GM12878 (cell line): ENCODE data around the gene FLT4. TPM values are rescaled to one million over a fixed set of nuclear protein-coding genes. Genes with fewer than 3 reads are reported as not detected.
"Not testable (repeated sequence)": the region's sequence is repeated elsewhere in the genome, so short reads cannot be mapped to it uniquely, and the experiment has no call there.

Experiments used
- ATAC-seq: fragments of 200-7000 bp; cut with Tn5 transposase; 3 replicates; pipeline ENCODE4 v1.9.1; 2020; ENCODE audit warnings: mild to moderate bottlenecking, moderate library complexity
- BruUV-seq: library from RNA; stranded (reverse); fragments of 400-500 nt; replicated peaks from 2 replicates; lab custom pipeline; 2021; lab: Mats Ljungman, UMichigan
- CTCF ChIA-PET: fragments of 300-600 bp; sonication (Branson Sonifier 250); formaldehyde crosslinking; extraction: SDS; loops from one replicate; lab custom pipeline; 2021; ENCODE audit warnings: inconsistent platforms; lab: Yijun Ruan, JAX
- POLR2A ChIA-PET: fragments of 350-600 bp; formaldehyde crosslinking; extraction: SDS; loops from one replicate; lab custom pipeline; 2021; ENCODE audit warnings: inconsistent platforms; lab: Charles Lee
- RAD21 ChIA-PET: fragments of 300-600 bp; sonication (Branson Sonifier 250); formaldehyde crosslinking; loops from one replicate; lab custom pipeline; 2023; ENCODE audit warnings: antibody characterized with exemption; ENCODE audit not compliant: unreplicated experiment; lab: Charles Lee
- SMC1A ChIA-PET: fragments of 300-600 bp; sonication (Branson Sonifier 250); formaldehyde crosslinking; loops from one replicate; lab custom pipeline; 2023; ENCODE audit not compliant: unreplicated experiment, uncharacterized antibody; lab: Charles Lee
- DNase-seq: peaks from one replicate; pipeline ENCODE4 v3.0.0-alpha.2; 2011; ENCODE audit warnings: low read depth, low spot score
- FAIRE-seq: peaks from 3 replicates; lab custom pipeline; 2011; peaks lifted over from hg19 to GRCh38; lab: Jason Lieb, UNC
- H2AFZ ChIP-seq: 2 replicates; pipeline ENCODE4 v1.6.0; 2011; ENCODE audit warnings: low read depth, low read length, control low read depth; ENCODE audit not compliant: control insufficient read depth
- H3K27ac ChIP-seq: 2 replicates; pipeline ENCODE4 v1.5.1; 2011; ENCODE audit warnings: control low read depth; ENCODE audit not compliant: control insufficient read depth, insufficient read depth
- H3K27me3 ChIP-seq, 2 experiments: replicated peaks in 1 of 2; 2 replicates each; pipeline versions ENCODE4 v1.6.0 to v1.6.1; 2011; ENCODE audit warnings: low read length in 1 of 2; ENCODE audit not compliant: control insufficient read depth in 2 of 2, insufficient read depth in 2 of 2
- H3K36me3 ChIP-seq, 2 experiments: 2 replicates each; pipeline ENCODE4 v1.5.1; 2011; ENCODE audit warnings: low read length in 1 of 2; ENCODE audit not compliant: control insufficient read depth in 2 of 2, insufficient read depth in 2 of 2
- H3K4me1 ChIP-seq: 2 replicates; pipeline ENCODE4 v1.6.1; 2011; ENCODE audit warnings: mild to moderate bottlenecking, low read length, moderate library complexity, mixed read lengths; ENCODE audit not compliant: control insufficient read depth, insufficient read depth
- H3K4me2 ChIP-seq: 2 replicates; pipeline ENCODE4 v1.6.0; 2011; ENCODE audit warnings: control low read depth; ENCODE audit not compliant: control insufficient read depth, insufficient read depth
- H3K4me3 ChIP-seq: fragments of 200-600 bp; sonication (generic); 2 replicates; pipeline ENCODE4 v1.5.1; 2016
- H3K79me2 ChIP-seq: 2 replicates; pipeline ENCODE4 v1.6.0; 2011; ENCODE audit warnings: low read length; ENCODE audit not compliant: control insufficient read depth, insufficient read depth
- H3K9ac ChIP-seq: 2 replicates; pipeline ENCODE4 v1.8.0; 2011; ENCODE audit warnings: low read length, control low read depth, mixed read lengths; ENCODE audit not compliant: control insufficient read depth, insufficient read depth
- H3K9me3 ChIP-seq: replicated peaks from 3 replicates; pipeline ENCODE4 v1.5.1; 2011; ENCODE audit warnings: mild to moderate bottlenecking, low read length; ENCODE audit not compliant: control insufficient read depth, insufficient read depth
- H4K20me1 ChIP-seq: 2 replicates; pipeline ENCODE4 v1.6.0; 2011; ENCODE audit not compliant: control insufficient read depth, insufficient read depth
- JUNB ChIP-seq: IDR thresholded peaks from 2 replicates; pipeline ENCODE4 v1.6.1; 2016; ENCODE audit warnings: antibody characterized with exemption, mild to moderate bottlenecking
- KDM1A ChIP-seq: fragments of 200-600 bp; sonication (generic); IDR thresholded peaks from 2 replicates; pipeline ENCODE4 v1.6.1; 2016; ENCODE audit warnings: borderline replicate concordance
- MEF2A ChIP-seq: IDR thresholded peaks from 2 replicates; pipeline ENCODE4 v1.6.1; 2011; ENCODE audit warnings: low read depth, mild to moderate bottlenecking, low read length, moderate library complexity; ENCODE audit not compliant: insufficient read depth
- PML ChIP-seq: IDR thresholded peaks from 2 replicates; pipeline ENCODE4 v1.6.1; 2012; ENCODE audit warnings: low read length, inconsistent platforms
- RAD51 ChIP-seq: fragments of 450-650 bp; IDR thresholded peaks from 2 replicates; pipeline ENCODE4 v1.6.1; 2016; ENCODE audit warnings: moderate library complexity, mild to moderate bottlenecking, inconsistent platforms
- RELB ChIP-seq: fragments of 450-650 bp; IDR thresholded peaks from 2 replicates; pipeline ENCODE4 v1.6.1; 2017; ENCODE audit warnings: low read depth, mild to moderate bottlenecking, moderate library complexity
- ZNF24 ChIP-seq: fragments of 450-650 bp; IDR thresholded peaks from 2 replicates; pipeline ENCODE4 v1.6.1; 2017; ENCODE audit warnings: antibody characterized with exemption, mild to moderate bottlenecking
- WGBS: methylation state at CpG from one replicate; pipeline ENCODE4 v1.1.6; 2016; ENCODE audit warnings: low lambda C conversion rate; ENCODE audit not compliant: insufficient replicate concordance, insufficient coverage; ENCODE audit errors: missing lambda C conversion rate; 5-methylcytosine and 5-hydroxymethylcytosine counted together
- in situ Hi-C: fragments of 300-500 bp; cut with MboI; formaldehyde crosslinking; loops from 9 replicates; pipeline ENCODE4 v1.14.3; 2018; ENCODE audit warnings: mixed read lengths
- intact Hi-C: fragments of 100-400 bp; cut with micrococcal nuclease; formaldehyde crosslinking; loops from one replicate; pipeline ENCODE4 v1.14.2; 2022; ENCODE audit not compliant: unreplicated experiment
- polyA plus RNA-seq, 11 experiments: library from polyadenylated mRNA; depleted of rRNA in 4 of 11; unstranded in 6 of 11; stranded (reverse) in 5 of 11; fragments of >200 nt; fragmentation: Nextera tagmentation in 4 of 11; fragmentation: Illumina TruSeq in 1 of 11; extraction: Ambion mirVana in 4 of 11; extraction: Trizol in 1 of 11; gene quantifications; 1 replicate in 1 of 11; 2 replicates in 10 of 11; pipeline versions ENCODE4 v1.2.1 to v1.2.3, GENCODE V29; 2011 to 2016; ENCODE audit warnings: inconsistent platforms in 2 of 11, missing spikeins in 2 of 11, low read depth in 1 of 11
- total RNA-seq, 4 experiments: library from RNA; depleted of rRNA in 3 of 4; stranded (reverse); fragments of >200 nt in 3 of 4; fragmentation: Illumina TruSeq in 1 of 4; extraction: Trizol in 1 of 4; gene quantifications; 2 replicates each; pipeline versions ENCODE4 v1.2.1 to v1.2.3, GENCODE V29; 2013 to 2021

The FLT4 gene
- total and polyA plus RNA-seq, 10 of the 15 experiments (the other 5 are each of a cell fraction or from before 2014, with no cell fraction given) = 0.18 TPM; not detected in 9

- no peak for TF ChIP-seq MEF2A
- no peak for TF ChIP-seq JUNB
- TF ChIP-seq RAD51 = no peak
- no peak for TF ChIP-seq PML
- TF ChIP-seq ZNF24 = no peak
- TF ChIP-seq KDM1A = no peak
- no peak for TF ChIP-seq RELB
- TF ChIP-seq, all 136 proteins: peak for 0
- CTCF ChIA-PET = interaction anchor here (0.9 kb wide), 1 partner anchor 44 kb away, joined by 3 read pairs; no protein-coding TSS in a partner anchor
These were observed 25.7 kb upstream of the FLT4 start for GRCh38 chr5:180675036-180675635.

GRCh38 chr5:180674090-180674475 is 24.7 kb upstream of the FLT4 start:
- BruUV-seq, H3K9me3 ChIP-seq, DNase-seq, POLR2A ChIA-PET, CTCF ChIA-PET, H3K4me2 ChIP-seq, H3K27me3 ChIP-seq, H3K4me1 ChIP-seq, H3K9ac ChIP-seq, H4K20me1 ChIP-seq, ATAC-seq, H2AFZ ChIP-seq, H3K27ac ChIP-seq, H3K36me3 ChIP-seq, H3K4me3 ChIP-seq, FAIRE-seq, H3K79me2 ChIP-seq: not testable (repeated sequence)
- SMC1A ChIA-PET = interaction anchor here (0.6 kb wide), 1 partner anchor 1835 kb away, joined by 3 read pairs; no protein-coding TSS in a partner anchor
- RAD21 ChIA-PET = interaction anchor here (0.6 kb wide), 1 partner anchor 1835 kb away, joined by 7 read pairs; no protein-coding TSS in a partner anchor
- in situ Hi-C loops = loop anchor here (5.0 kb wide), 1 partner anchor 1837 kb away; no protein-coding TSS in a partner anchor
- 42% methylated on average over 23 of the region's 23 CpGs for WGBS
- intact Hi-C loops = loop anchor here (5.0 kb wide), 1 partner anchor 547 kb away; no protein-coding TSS in a partner anchor

More at GRCh38 chr5:180675036-180675635, 25.7 kb upstream of the FLT4 start:
- Histone ChIP-seq H3K36me3 (no peaks in the 10 kb centered on the region), H3K79me2 (no peaks in the 10 kb centered on the region), H3K27ac (no peak overlapping the region), H3K27me3 (no peaks in the 10 kb centered on the region), H2AFZ (no peak overlapping the region), H4K20me1 (no peaks in the 10 kb centered on the region), H3K4me2 (no peak overlapping the region), H3K4me1 (no peaks in the 10 kb centered on the region), H3K4me3 (no peak overlapping the region), H3K9ac (no peak overlapping the region), H3K9me3 (no peaks in the 10 kb centered on the region)
- no TSS peak for BruUV-seq
- DNase-seq (no peak), ATAC-seq (no peak), FAIRE-seq (no peak)
- intact Hi-C loops (no loop called here), in situ Hi-C loops (no loop called here)
- POLR2A ChIA-PET = no interaction called here
- WGBS = 51% methylated on average over 14 of the region's 14 CpGs
- SMC1A ChIA-PET = no interaction called here
- RAD21 ChIA-PET = no interaction called here
